ENCODE data around the gene PRSS33.

The PRSS33 gene

GRCh38 chr16:2826591-2827373, 39.4 kb upstream of the PRSS33 start:
- DNase-seq (ENCODE audit: low read depth), result no peak
- H3K4me3 ChIP-seq (replicated peaks; ENCODE audit: low read depth, low read length), result no peak overlapping the region
- TF ChIP-seq CTCF (IDR thresholded peaks at IDR 0.05; ENCODE audit: low read length, missing control alignments), result no peak

- no peak for DNase-seq (ENCODE audit: low read depth)
- H3K4me3 ChIP-seq (replicated peaks; ENCODE audit: low read depth, low read length), result no peak overlapping the region
- TF ChIP-seq CTCF (IDR thresholded peaks at IDR 0.05; ENCODE audit: low read length, missing control alignments), result no peak
Observed at GRCh38 chr16:2825906-2826305, 38.5 kb upstream of the PRSS33 start.

- no peak for DNase-seq (ENCODE audit: low read depth)
- no peak for TF ChIP-seq CTCF (IDR thresholded peaks at IDR 0.05; ENCODE audit: low read length, missing control alignments)
- H3K4me3 ChIP-seq (replicated peaks; ENCODE audit: low read depth, low read length), result no peak overlapping the region
Observed at GRCh38 chr16:2825049-2825742, 37.8 kb upstream of the PRSS33 start.

- TF ChIP-seq CTCF (IDR thresholded peaks at IDR 0.05; ENCODE audit: low read length, missing control alignments), result no peak
- DNase-seq (ENCODE audit: low read depth), result no peak
- H3K4me3 ChIP-seq (replicated peaks; ENCODE audit: low read depth, low read length), result no peak overlapping the region
Observed at GRCh38 chr16:2824626-2825025, 37.3 kb upstream of the PRSS33 start.

GRCh38 chr16:2822496-2822895, 35.1 kb upstream of the PRSS33 start:
- TF ChIP-seq CTCF (IDR thresholded peaks at IDR 0.05; ENCODE audit: low read length, missing control alignments), result no peak
- DNase-seq (ENCODE audit: low read depth), result no peak
- no peak overlapping the region for H3K4me3 ChIP-seq (replicated peaks; ENCODE audit: low read depth, low read length)

GRCh38 chr16:2822158-2822495, 34.8 kb upstream of the PRSS33 start:
- no peak for DNase-seq (ENCODE audit: low read depth)
- H3K4me3 ChIP-seq (replicated peaks; ENCODE audit: low read depth, low read length), result no peak overlapping the region
- no peak for TF ChIP-seq CTCF (IDR thresholded peaks at IDR 0.05; ENCODE audit: low read length, missing control alignments)

Measured in fibroblast of pulmonary artery (primary cell).